ENCODE measurements around the gene ZFP2. TPM values are rescaled to one million over a fixed set of nuclear protein-coding genes. Genes with fewer than 3 reads are reported as not detected.

Gene ZFP2
- total and polyA plus RNA-seq, 2 of the 13 experiments (the other 11 are each of a cell fraction or from before 2014, with no cell fraction given), result 0.27 to 0.42 TPM

DNA sequence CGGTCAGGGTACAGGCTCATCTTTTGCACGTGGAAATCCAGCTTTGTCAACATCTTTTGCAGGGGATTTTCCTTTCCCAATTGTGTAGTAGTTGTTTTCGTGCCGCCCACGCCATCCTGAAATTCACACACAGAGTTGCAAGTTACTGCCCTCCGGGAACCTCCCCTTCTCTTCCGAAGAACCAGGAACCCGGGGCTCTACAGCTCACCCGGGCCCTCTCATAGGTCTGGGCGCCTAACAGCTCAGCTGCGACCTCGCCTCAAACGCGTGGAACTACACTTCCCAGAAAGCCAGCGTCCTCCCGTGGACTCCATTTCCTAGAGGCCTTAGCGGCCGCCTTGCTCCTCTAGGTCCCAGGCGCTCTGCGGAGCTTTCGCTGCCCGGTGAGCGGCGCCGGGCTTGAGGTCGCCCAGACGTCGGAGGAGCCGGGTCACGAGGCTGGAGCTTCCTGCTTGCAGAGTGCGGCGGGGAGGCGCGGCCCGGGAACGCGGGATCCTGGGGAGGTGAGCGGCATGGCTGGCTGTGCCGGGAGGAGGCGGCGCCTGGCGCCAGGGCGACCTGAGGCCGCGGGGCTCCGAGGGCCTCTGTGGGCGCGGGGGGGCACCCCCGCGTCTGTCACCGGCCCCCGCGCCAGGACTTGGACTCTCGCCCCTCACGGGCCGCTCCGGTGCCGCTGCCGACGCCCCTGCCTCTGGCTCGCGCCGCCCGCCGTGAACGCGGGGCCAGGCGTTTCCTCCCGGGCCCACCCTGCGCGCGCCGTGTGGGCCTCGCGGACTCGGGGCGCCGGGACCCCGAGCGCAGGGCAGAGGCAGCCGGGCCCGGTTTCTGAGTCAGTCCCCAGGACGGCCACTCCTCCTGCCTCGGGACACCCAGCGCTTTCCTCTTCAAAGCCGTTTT lies 35.8 kb upstream of the ZFP2 start, which contains the start of gene ZNF354B (continued):
- TF ChIP-seq, protein P1, sequence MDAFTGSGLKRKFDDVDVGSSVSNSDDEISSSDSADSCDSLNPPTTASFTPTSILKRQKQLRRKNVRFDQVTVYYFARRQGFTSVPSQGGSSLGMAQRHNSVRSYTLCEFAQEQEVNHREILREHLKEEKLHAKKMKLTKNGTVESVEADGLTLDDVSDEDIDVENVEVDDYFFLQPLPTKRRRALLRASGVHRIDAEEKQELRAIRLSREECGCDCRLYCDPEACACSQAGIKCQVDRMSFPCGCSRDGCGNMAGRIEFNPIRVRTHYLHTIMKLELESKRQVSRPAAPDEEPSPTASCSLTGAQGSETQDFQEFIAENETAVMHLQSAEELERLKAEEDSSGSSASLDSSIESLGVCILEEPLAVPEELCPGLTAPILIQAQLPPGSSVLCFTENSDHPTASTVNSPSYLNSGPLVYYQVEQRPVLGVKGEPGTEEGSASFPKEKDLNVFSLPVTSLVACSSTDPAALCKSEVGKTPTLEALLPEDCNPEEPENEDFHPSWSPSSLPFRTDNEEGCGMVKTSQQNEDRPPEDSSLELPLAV (CRISPR knock-in tag; conservative IDR thresholded peaks at IDR 0.05; ENCODE audit: low read depth), result no peak
- no peak for TF ChIP-seq ZNF17 (CRISPR knock-in tag; IDR thresholded peaks at IDR 0.05)
- TF ChIP-seq ZBTB3 (CRISPR knock-in tag; IDR thresholded peaks at IDR 0.05; ENCODE audit: borderline replicate concordance, low read depth), result peak; percentile 65; the same call in 1 of the 2 replicates
- no peak for TF ChIP-seq SMARCE1 (IDR thresholded peaks at IDR 0.05; ENCODE audit: borderline replicate concordance)
- TF ChIP-seq, protein P2, sequence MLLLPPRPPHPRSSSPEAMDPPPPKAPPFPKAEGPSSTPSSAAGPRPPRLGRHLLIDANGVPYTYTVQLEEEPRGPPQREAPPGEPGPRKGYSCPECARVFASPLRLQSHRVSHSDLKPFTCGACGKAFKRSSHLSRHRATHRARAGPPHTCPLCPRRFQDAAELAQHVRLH (CRISPR knock-in tag; IDR thresholded peaks at IDR 0.05; ENCODE audit: borderline replicate concordance, low read depth), result 0 out of 2 replicates have a peak, but pooled peaks have one; percentile 39
- TF ChIP-seq ZNF30 (CRISPR knock-in tag; IDR thresholded peaks at IDR 0.05), result no peak
- TF ChIP-seq ZBTB46 (CRISPR knock-in tag; IDR thresholded peaks at IDR 0.05; ENCODE audit: borderline replicate concordance), result no peak
- no peak for TF ChIP-seq ZNF282 (IDR thresholded peaks at IDR 0.05; ENCODE audit: partially characterized antibody)
- peak; percentile 37; the same call in 1 of the 2 replicates for TF ChIP-seq PRDM10 (CRISPR knock-in tag; IDR thresholded peaks at IDR 0.05; ENCODE audit: low read depth)
- no peak for TF ChIP-seq MEIS2 (CRISPR knock-in tag; IDR thresholded peaks at IDR 0.05)
- peak; percentile 59; the same call in 1 of the 2 replicates for TF ChIP-seq ZNF263 (CRISPR knock-in tag; IDR thresholded peaks at IDR 0.05)
- peak; percentile 75 for TF ChIP-seq KLF12 (CRISPR knock-in tag; IDR thresholded peaks at IDR 0.05; ENCODE audit: borderline replicate concordance)
- peak; percentile 17; the same call in 1 of the 2 replicates for TF ChIP-seq ZBTB7A (CRISPR knock-in tag; IDR thresholded peaks at IDR 0.05)
- 0 out of 2 replicates have a peak, but pooled peaks have one; percentile 45 for TF ChIP-seq ZBTB38 (CRISPR knock-in tag; IDR thresholded peaks at IDR 0.05)
- TF ChIP-seq MEIS1 (CRISPR knock-in tag; IDR thresholded peaks at IDR 0.05; ENCODE audit: borderline replicate concordance), result peak; percentile 67; the same call in 1 of the 2 replicates
- no peak for TF ChIP-seq ZNF546 (CRISPR knock-in tag; conservative IDR thresholded peaks at IDR 0.05)
- no peak for TF ChIP-seq SNRNP70 (IDR thresholded peaks at IDR 0.05; ENCODE audit: low read depth, low read length)
- no peak for TF ChIP-seq ATM (IDR thresholded peaks at IDR 0.05; ENCODE audit: borderline replicate concordance)
- peak; percentile 90 for TF ChIP-seq POLR2G (IDR thresholded peaks at IDR 0.05; ENCODE audit: low read depth, low read length)
- TF ChIP-seq IKZF5 (CRISPR knock-in tag; IDR thresholded peaks at IDR 0.05), result peak; percentile 46; the same call in 1 of the 2 replicates
